Hepatocyte (in vitro differentiated cells): ENCODE measurements around the gene PRMT1. TPM values are rescaled to one million over a fixed set of nuclear protein-coding genes. Genes with fewer than 3 reads are reported as not detected.

Source experiments
- DNase-seq: peaks from one replicate; pipeline ENCODE4 v3.0.0-alpha.2; 2016; ENCODE audit warnings: low spot score
- H2AFZ ChIP-seq: fragments of 200-600 bp; sonication (generic); 2 replicates; pipeline ENCODE4 v1.6.0; 2016; ENCODE audit warnings: antibody characterized with exemption, mild to moderate bottlenecking
- H3K27ac ChIP-seq: fragments of 200-600 bp; sonication (generic); 2 replicates; pipeline ENCODE4 v1.5.1; 2016; ENCODE audit warnings: mild to moderate bottlenecking
- H3K27me3 ChIP-seq: fragments of 200-600 bp; sonication (generic); 2 replicates; pipeline ENCODE4 v1.6.1; 2016
- H3K36me3 ChIP-seq: fragments of 200-600 bp; sonication (generic); replicated peaks from 2 replicates; pipeline ENCODE4 v1.5.1; 2016; ENCODE audit warnings: low read depth; ENCODE audit not compliant: insufficient read depth
- H3K4me1 ChIP-seq: fragments of 200-600 bp; sonication (generic); 2 replicates; pipeline ENCODE4 v1.5.1; 2016; ENCODE audit warnings: mild to moderate bottlenecking, moderate library complexity; ENCODE audit not compliant: insufficient read depth
- H3K4me2 ChIP-seq: fragments of 200-600 bp; sonication (generic); 2 replicates; pipeline ENCODE4 v1.6.0; 2016
- H3K4me3 ChIP-seq: fragments of 200-600 bp; sonication (generic); 2 replicates; pipeline ENCODE4 v1.5.1; 2016; ENCODE audit warnings: mild to moderate bottlenecking
- H3K79me2 ChIP-seq: fragments of 200-600 bp; sonication (generic); 2 replicates; pipeline ENCODE4 v1.6.0; 2017; ENCODE audit warnings: mild to moderate bottlenecking
- H3K9me2 ChIP-seq: fragments of 200-600 bp; sonication (generic); replicated peaks from 2 replicates; pipeline ENCODE4 v1.6.0; 2017; ENCODE audit warnings: mild to moderate bottlenecking; ENCODE audit not compliant: insufficient read depth
- H3K9me3 ChIP-seq: fragments of 200-600 bp; sonication (generic); 2 replicates; pipeline ENCODE4 v1.5.1; 2016; ENCODE audit warnings: low read depth, mild to moderate bottlenecking
- H4K20me1 ChIP-seq: fragments of 200-600 bp; sonication (generic); 2 replicates; pipeline ENCODE4 v1.6.0; 2016; ENCODE audit warnings: mild to moderate bottlenecking; ENCODE audit not compliant: insufficient read depth, poor library complexity, severe bottlenecking
- CTCF ChIP-seq: fragments of 200-600 bp; sonication (generic); IDR thresholded peaks from 2 replicates; pipeline ENCODE4 v1.5.1; 2016; ENCODE audit warnings: antibody characterized with exemption, mild to moderate bottlenecking; ENCODE audit not compliant: poor library complexity
- EZH2 ChIP-seq: fragments of 200-600 bp; sonication (generic); IDR thresholded peaks from 2 replicates; pipeline ENCODE4 v1.6.1; 2016; ENCODE audit warnings: antibody characterized with exemption, mild to moderate bottlenecking, borderline replicate concordance
- EZH2phosphoT487 ChIP-seq: fragments of 200-600 bp; sonication (generic); IDR thresholded peaks from one replicate; pipeline ENCODE4 v1.6.1; 2018; ENCODE audit warnings: antibody characterized with exemption, mild to moderate bottlenecking, low read depth, moderate library complexity; ENCODE audit not compliant: unreplicated experiment, severe bottlenecking
- WGBS: methylation state at CpG from one replicate; pipeline ENCODE4 v1.1.6; 2016; ENCODE audit warnings: low lambda C conversion rate; ENCODE audit errors: missing lambda C conversion rate; 5-methylcytosine and 5-hydroxymethylcytosine counted together
- polyA plus RNA-seq: library from polyadenylated mRNA; unstranded; fragments of >200 nt; fragmentation: Nextera tagmentation; extraction: Ambion mirVana; gene quantifications from 2 replicates; pipeline ENCODE4 v1.2.1, GENCODE V29; 2016
- total RNA-seq: library from RNA; depleted of rRNA; stranded (reverse); fragments of >200 nt; gene quantifications from 2 replicates; pipeline ENCODE4 v1.2.3, GENCODE V29; 2014

The PRMT1 gene
- total and polyA plus RNA-seq, 2 experiments from 2014 or later = 180 to 189 TPM

- no peak for DNase-seq
- Histone ChIP-seq H3K4me1 (peaks cover 17% of the 10 kb centered on the region), H3K36me3 (no peaks in the 10 kb centered on the region), H3K4me2 (peak overlapping the region; percentile 97), H3K4me3 (no peak overlapping the region), H2AFZ (no peak overlapping the region), H3K9me2 (no peaks in the 10 kb centered on the region), H4K20me1 (no peaks in the 10 kb centered on the region), H3K27ac (no peak overlapping the region), H3K79me2 (no peaks in the 10 kb centered on the region), H3K9me3 (no peaks in the 10 kb centered on the region), H3K27me3 (peaks cover 5% of the 10 kb centered on the region)
- 67% methylated on average over 10 of the region's 16 CpGs for WGBS
- TF ChIP-seq EZH2 (no peak), CTCF (no peak), EZH2phosphoT487 (no peak)
These were observed 15.1 kb downstream of the PRMT1 start for GRCh38 chr19:49692147-49692506.

GRCh38 chr19:49696115-49696514 is 19.0 kb downstream of the PRMT1 start:
- Histone ChIP-seq H3K9me2 (no peaks in the 10 kb centered on the region), H2AFZ (no peak overlapping the region), H3K27me3 (peaks cover 5% of the 10 kb centered on the region), H3K4me3 (no peak overlapping the region), H3K4me2 (no peak overlapping the region), H3K36me3 (no peaks in the 10 kb centered on the region), H4K20me1 (no peaks in the 10 kb centered on the region), H3K27ac (no peak overlapping the region), H3K4me1 (peaks cover 3% of the 10 kb centered on the region), H3K79me2 (no peaks in the 10 kb centered on the region), H3K9me3 (no peaks in the 10 kb centered on the region)
- DNase-seq = no peak
- TF ChIP-seq CTCF = no peak
- TF ChIP-seq EZH2 = no peak
- TF ChIP-seq EZH2phosphoT487 = no peak
- WGBS = 70% methylated on average over 6 of the region's 6 CpGs

- 94% methylated on average over 7 of the region's 7 CpGs for WGBS
- TF ChIP-seq EZH2 = no peak
These were observed 19.8 kb downstream of the PRMT1 start for GRCh38 chr19:49696865-49697264.

GRCh38 chr19:49699364-49699763 is 22.3 kb downstream of the PRMT1 start:
- WGBS = 98% methylated on average over 5 of the region's 5 CpGs
- H3K36me3 ChIP-seq = no peaks in the 10 kb centered on the region

More at GRCh38 chr19:49696865-49697264, 19.8 kb downstream of the PRMT1 start:
- H3K27ac ChIP-seq = no peak overlapping the region
- no peak for DNase-seq
- no peaks in the 10 kb centered on the region for H3K9me3 ChIP-seq
- H3K4me3 ChIP-seq = no peak overlapping the region
- H3K9me2 ChIP-seq = no peaks in the 10 kb centered on the region
- H3K4me1 ChIP-seq = no peaks in the 10 kb centered on the region
- H2AFZ ChIP-seq = no peak overlapping the region
- H4K20me1 ChIP-seq = no peaks in the 10 kb centered on the region
- no peak overlapping the region for H3K4me2 ChIP-seq
- H3K36me3 ChIP-seq = no peaks in the 10 kb centered on the region
- H3K79me2 ChIP-seq = no peaks in the 10 kb centered on the region
- H3K27me3 ChIP-seq = no peaks in the 10 kb centered on the region

More at GRCh38 chr19:49699364-49699763, 22.3 kb downstream of the PRMT1 start:
- Histone ChIP-seq H3K9me2 (no peaks in the 10 kb centered on the region), H3K4me2 (no peak overlapping the region), H2AFZ (no peak overlapping the region), H4K20me1 (no peaks in the 10 kb centered on the region), H3K27ac (no peak overlapping the region), H3K9me3 (no peaks in the 10 kb centered on the region), H3K4me3 (no peak overlapping the region), H3K27me3 (no peaks in the 10 kb centered on the region), H3K4me1 (no peaks in the 10 kb centered on the region), H3K79me2 (no peaks in the 10 kb centered on the region)
- no peak for DNase-seq
- TF ChIP-seq CTCF = no peak
- no peak for TF ChIP-seq EZH2
- TF ChIP-seq EZH2phosphoT487 = no peak
